AG09319 (cell line): ENCODE measurements around the gene RAI1.

Experiments
- DNase-seq: peaks from one replicate; pipeline ENCODE4 v3.0.0-alpha.2; 2010; ENCODE audit warnings: low read depth; ENCODE audit errors: extremely low read depth
- TF ChIP-seq, protein P1 (sequence below): IDR thresholded peaks from 2 replicates; pipeline ENCODE4 v1.5.1; 2011; ENCODE audit warnings: low read depth, mild to moderate bottlenecking, inconsistent platforms, low read length, moderate library complexity

Gene RAI1

DNA sequence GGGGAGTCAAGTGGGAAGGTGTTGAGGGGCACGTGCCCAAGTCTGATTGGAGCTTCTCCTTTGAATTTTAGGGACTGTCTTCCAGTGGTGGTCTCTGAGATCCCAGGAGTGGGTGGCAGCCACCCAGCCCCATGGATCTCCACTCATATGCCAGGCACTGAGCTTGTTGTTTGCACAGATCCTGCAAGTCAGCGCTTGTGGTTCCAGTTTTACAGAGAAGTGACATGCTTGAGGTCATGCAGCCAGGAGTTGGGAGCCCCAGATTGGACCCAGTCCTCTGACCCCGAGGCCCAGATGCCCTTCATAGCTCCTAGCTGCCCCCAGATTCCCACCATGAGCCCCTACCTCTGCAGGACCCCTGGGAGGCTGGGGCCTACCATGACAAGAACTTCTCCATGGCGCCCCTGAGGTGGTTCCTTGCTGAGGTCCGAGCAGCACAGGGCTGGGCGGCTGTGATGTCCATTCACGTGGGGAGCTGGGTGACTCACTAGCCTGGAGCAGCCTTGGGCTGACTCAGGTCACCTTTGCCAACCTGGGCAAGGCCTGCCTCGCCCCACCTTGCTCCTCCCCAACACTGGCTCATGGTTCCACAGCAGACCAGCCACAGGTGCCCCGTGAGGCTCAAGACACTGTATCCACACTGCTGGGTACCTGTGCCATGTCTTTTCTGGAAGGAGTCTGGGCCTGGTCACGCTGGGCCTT is 47.4 kb downstream of the RAI1 start:
- no peak for DNase-seq
- TF ChIP-seq, protein P1, sequence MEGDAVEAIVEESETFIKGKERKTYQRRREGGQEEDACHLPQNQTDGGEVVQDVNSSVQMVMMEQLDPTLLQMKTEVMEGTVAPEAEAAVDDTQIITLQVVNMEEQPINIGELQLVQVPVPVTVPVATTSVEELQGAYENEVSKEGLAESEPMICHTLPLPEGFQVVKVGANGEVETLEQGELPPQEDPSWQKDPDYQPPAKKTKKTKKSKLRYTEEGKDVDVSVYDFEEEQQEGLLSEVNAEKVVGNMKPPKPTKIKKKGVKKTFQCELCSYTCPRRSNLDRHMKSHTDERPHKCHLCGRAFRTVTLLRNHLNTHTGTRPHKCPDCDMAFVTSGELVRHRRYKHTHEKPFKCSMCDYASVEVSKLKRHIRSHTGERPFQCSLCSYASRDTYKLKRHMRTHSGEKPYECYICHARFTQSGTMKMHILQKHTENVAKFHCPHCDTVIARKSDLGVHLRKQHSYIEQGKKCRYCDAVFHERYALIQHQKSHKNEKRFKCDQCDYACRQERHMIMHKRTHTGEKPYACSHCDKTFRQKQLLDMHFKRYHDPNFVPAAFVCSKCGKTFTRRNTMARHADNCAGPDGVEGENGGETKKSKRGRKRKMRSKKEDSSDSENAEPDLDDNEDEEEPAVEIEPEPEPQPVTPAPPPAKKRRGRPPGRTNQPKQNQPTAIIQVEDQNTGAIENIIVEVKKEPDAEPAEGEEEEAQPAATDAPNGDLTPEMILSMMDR, result no peak

DNA sequence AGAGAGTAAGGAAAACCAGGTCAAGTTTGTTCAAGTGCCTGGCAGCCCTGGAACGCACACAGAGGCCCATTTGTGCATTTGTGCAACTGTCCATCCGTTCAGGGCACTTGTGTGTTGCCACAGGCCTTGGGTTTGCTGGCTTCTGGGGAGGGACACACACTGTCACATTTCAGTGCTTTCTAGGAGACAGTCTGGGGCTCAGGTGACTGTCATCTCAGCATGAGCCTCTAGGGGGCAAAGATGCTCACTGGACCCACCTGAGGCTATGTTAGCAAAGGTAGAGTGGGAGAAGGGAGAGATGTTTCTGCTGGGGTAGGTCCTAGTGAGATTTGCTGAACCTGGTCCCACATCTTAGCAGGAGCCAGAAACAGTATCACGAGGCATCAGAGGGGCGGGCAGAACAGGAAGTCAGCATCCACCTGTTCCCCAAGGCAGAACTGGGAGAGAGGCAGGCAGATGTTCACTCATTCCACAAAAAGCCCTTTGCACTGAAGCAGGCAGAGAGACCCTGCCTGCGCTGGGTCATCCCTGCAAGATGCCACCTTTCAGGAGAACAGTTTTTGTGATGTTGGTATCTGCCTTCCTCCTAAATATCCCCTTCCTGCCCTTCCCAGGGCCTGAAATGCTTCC is 48.5 kb downstream of the RAI1 start:
- no peak for DNase-seq

DNA sequence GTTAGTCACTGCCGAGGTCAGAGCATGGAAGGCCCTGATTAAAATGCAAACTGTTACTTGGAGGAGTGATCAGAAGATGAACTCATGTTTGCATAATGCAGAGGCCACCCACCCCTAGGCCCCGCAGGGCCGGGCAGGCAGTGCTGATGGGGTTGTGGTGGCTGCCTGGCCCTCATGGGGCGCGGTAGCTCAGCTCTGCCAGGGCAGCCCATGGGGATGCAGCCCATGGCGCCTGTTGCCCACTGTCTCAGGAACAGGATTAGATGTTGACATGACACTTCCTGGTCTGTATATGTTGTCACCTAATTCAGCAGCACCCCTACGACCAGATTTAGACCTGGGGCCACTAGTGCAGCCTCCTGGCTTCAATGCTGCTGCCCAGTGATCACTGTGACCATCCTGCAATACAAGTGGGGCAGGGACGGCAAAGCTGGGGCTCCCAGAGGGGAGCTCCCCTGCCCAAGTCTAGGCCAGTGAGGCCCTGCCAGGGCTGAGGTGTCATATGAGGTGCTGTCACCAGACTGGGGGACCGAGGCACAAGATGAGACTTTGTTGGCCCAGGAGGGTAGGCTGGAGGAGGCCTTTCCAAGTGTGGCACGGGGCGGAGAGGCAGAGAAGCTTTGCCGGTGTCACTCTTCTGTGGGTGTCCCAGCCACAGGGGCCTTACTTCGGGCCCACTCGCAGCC is 49.1 kb downstream of the RAI1 start:
- DNase-seq, result no peak
- TF ChIP-seq, protein P1, result no peak

More for the DNA sequence above, 48.5 kb downstream of the RAI1 start:
- TF ChIP-seq, protein P1, result peak; percentile 46

DNA sequence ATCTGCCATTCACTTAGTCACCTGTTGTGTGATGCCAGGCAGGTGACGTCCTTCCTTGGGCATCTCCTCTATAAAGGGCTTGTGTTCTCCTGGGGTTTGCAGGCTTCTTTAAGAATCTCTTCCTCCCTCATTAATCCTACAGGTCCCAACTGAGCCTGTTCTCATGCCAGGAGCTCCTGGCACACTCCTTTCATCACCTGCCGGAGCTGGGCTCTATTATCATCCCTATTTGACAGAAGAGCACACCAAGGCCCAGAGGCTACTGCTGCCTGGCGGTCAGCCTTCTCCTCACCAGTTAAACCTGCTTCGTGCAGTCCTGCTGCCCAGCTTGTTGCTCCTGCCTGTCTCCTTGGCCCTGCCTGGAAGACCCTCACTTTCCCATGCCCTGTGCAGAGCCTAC is 51.2 kb downstream of the RAI1 start:
- TF ChIP-seq, protein P1, result no peak
- DNase-seq, result no peak

DNA sequence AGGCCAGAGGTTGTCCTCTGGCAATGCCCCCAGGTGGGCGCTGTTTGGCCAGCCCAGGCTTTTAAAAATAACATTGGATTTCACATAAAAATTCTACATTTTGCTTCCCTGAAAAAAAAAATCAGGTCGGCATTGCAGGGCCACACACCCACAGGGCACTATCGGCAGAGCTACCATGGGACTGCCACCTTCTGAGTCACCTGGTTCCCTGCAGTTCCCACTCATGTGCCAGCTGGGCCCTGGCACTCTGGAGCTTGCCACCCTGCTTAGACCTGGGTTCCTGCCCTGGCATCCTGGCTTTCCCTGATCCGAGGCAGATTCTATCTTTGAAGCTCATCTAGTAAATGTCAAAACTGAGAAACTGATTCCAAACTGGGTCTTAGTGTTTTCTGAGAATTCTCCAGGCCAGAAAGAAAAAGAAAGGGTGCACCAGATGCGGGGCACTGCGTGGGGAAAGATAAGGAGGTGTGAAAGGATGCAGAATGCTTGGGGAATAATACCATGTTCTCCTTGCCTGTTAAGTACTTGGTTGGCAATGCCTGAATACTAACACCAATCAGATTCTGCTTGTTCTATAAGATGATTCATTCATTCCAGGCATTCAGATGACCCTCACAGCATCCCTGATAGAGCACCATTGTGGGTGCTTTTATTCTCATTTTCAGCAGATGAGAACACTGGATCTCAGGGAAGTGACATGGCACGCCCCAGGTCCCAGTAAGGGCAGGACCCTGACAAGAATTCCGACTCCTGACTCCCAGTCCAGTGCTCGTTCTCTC is 51.8 kb downstream of the RAI1 start:
- TF ChIP-seq, protein P1, result no peak
- DNase-seq, result no peak

DNA sequence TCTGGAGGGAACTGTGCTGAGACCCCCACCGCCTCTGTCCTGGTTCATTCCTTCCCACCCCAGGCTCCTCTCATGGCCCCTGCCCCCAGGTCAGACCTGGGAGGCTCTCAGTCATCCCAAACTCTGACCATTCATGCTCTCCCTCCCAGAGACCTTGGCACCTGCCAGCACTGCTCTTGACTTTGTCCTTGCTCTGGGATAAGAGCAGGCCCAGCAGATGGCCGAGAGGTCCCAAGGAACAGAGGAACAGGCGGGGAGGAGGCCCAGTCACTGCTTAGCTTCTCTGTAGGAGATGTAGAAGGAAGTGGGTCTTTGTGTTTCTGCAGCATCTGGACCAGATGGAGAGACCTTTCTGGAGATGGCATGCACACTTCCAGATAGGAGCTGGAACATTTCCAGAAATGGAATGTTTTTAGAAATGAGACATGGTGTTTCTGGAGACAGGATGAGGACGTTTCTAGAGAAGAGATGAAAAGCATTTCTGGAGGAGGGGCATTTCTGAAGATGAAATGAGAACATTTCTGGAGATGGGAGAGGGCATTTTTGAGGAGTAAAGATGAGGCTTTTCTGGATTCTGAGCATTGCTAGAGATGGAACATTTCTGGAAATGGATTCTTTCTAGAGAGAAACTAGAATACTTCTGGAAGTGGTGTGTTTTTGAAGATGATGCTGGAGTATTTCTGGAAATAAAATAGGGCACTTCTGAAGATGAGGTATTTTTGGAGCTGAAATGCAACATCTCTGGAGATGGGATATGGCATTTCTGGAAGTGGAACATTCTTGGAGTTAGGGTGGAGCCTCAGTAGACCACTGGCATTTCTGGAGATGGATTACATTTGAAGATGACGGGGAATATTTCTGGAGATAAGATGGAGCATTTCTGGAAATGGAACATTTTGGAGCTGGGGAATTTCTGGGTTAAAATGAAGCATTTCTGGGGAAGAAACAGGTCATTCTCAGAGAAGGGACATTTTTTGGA is 55.2 kb downstream of the RAI1 start:
- DNase-seq, result no peak
- TF ChIP-seq, protein P1, result no peak
